NCI-H446 treated with DMSO at 0.1 percent for 48 hours (cell line): ENCODE data around the gene TIMP1.
A peak's percentile ranks its signal among the peaks of the same experiment; 100 is the strongest.

Experiments
- DNase-seq: peaks from one replicate; lab custom pipeline; 2025; lab: John Stamatoyannopoulos, UW

The TIMP1 gene

DNA sequence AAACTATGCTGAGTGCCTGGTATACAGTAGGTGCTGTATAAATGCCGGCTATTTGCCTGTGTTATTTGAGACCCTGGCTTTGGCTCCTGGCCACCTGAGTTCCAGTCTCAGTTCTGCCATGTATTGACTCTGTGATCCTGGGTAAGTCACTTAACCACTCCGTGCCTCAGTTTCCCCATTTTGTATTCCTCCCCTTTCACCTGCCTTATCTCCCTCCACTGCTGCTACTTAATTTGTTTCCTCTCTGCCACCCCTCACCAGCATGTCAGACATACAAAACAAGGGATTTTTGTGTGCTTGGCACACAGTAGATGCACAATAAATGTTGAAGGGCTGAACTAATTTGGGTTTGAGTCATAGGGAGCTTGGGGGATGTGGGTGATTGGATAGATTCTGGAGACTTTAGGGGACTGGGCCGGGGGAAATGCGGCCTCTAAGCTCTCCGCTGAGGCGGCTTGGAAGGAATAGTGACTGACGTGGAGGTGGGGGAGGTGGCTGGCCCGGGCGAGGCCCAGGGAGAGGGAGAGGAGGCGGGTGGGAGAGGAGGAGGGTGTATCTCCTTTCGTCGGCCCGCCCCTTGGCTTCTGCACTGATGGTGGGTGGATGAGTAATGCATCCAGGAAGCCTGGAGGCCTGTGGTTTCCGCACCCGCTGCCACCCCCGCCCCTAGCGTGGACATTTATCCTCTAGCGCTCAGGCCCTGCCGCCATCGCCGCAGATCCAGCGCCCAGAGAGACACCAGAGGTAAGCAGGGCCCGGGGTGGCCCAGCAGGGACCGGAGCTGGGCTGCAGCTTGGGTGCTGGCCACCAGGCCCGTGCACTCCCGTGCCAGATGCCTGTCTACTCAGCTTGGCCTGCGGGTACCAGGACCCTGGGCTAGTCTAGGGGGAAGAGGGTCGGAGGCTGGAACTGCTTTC is at the start of gene TIMP1:
TSS of gene TIMP1 (plus strand) at position 706 of the 917 bp plus-strand sequence. CDS start 980 bp downstream, outside the sequence.
- no peak for DNase-seq

- no peak for DNase-seq
Measured at GRCh38 chrX:47539860-47540259, 42.4 kb upstream of the TIMP1 start.

- peak; percentile 72 for DNase-seq
Measured at GRCh38 chrX:47540754-47541538, 41.3 kb upstream of the TIMP1 start.

GRCh38 chrX:47543496-47543895 is 38.7 kb upstream of the TIMP1 start:
- DNase-seq = no peak

GRCh38 chrX:47556045-47556623 is 26.1 kb upstream of the TIMP1 start:
- peak; percentile 88 for DNase-seq

GRCh38 chrX:47558436-47558835 is 23.8 kb upstream of the TIMP1 start:
- DNase-seq = no peak

- no peak for DNase-seq
Measured at GRCh38 chrX:47560179-47560933, 21.9 kb upstream of the TIMP1 start.

GRCh38 chrX:47560934-47561658 is 21.1 kb upstream of the TIMP1 start, which contains the start of gene ARAF:
ARAF (plus strand) TSS chrX:47561205; CDS start chrX:47562968, 1,763 bp downstream.
- DNase-seq = peak; percentile 94

DNA sequence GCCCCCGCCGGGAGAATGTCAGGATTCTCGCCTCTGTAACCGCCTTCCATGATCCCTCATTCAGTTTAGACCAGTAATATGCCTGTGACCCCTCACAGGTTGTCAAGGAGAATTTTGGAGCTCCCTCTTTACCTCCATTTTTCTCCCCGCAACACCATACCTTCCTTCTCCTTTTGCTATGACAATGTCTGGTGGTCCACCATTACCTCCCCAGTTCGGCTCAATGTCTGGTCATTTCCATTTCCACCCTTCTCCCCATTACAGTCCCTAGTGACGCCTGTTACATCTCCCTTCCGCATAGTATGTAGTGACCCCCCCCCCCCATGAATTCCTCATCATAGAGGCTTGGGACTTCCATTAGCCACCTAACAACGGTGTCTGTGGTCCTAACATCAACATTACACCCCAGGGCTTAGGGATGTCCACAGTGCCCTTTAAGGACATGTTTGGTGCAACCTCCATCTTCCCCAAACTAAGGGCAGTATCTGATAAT is 20.5 kb upstream of the TIMP1 start:
- no peak for DNase-seq

- no peak for DNase-seq
Measured at GRCh38 chrX:47562615-47563243, 19.5 kb upstream of the TIMP1 start.

- no peak for DNase-seq
Measured at GRCh38 chrX:47563801-47564315, 18.4 kb upstream of the TIMP1 start.

- DNase-seq = no peak
Measured at GRCh38 chrX:47564438-47565085, 17.7 kb upstream of the TIMP1 start.

DNA sequence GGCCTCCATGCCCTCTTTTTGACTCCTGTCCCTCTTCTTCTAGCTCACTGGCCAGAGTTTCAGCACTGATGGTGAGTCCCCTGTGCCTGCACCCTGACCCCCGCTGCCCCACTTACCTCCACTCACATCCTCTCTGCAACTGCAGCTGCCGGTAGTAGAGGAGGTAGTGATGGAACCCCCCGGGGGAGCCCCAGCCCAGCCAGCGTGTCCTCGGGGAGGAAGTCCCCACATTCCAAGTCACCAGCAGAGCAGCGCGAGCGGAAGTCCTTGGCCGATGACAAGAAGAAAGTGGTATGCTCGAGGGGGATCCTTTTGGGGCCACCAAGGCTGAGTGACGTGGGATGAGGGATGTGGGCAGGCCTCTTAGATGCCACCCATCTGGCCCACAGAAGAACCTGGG is 15.4 kb upstream of the TIMP1 start:
- DNase-seq = no peak

GRCh38 chrX:47568656-47569295 is 13.5 kb upstream of the TIMP1 start:
- DNase-seq = no peak

GRCh38 chrX:47570794-47571193 is 11.4 kb upstream of the TIMP1 start:
- DNase-seq = no peak

DNA sequence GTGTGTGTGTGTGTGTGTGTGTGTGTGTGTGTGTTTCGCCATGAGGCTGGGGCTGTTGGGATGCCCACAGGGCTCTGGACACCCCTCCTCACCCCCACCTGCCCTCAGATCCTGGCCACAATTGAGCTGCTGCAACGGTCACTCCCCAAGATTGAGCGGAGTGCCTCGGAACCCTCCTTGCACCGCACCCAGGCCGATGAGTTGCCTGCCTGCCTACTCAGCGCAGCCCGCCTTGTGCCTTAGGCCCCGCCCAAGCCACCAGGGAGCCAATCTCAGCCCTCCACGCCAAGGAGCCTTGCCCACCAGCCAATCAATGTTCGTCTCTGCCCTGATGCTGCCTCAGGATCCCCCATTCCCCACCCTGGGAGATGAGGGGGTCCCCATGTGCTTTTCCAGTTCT is 11.0 kb upstream of the TIMP1 start:
- no peak for DNase-seq

DNA sequence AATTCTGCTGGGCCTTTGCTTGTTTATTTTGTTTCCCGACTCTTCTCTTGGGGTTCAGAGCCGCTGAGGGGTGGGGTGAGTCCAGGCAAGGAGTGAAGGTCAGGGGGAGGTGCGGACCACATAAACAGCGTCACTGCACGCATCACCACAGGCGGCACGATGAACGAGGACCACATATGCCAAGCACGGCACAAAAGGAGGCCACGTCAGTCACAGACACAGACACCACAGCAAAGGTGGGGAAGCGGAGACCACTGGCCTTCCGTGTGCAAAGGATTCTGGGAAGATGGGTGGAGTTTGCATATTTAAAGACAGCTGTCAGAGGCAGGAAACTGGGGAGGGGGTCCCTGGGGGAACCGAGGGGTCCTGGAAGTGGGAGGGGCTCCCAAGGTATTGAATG is 10.3 kb upstream of the TIMP1 start:
- DNase-seq = no peak

- DNase-seq = no peak
Measured at GRCh38 chrX:47572773-47573340, 9.4 kb upstream of the TIMP1 start.
